Transverse colon (tissue), 4 donors: ENCODE data around the gene HMX1.

Experiments
- EP300 ChIP-seq: sonication (generic); formaldehyde crosslinking; IDR thresholded peaks from one replicate; pipeline ENCODE4 v1.6.1; 2017; ENCODE audit warnings: antibody characterized with exemption, low read depth
- POLR2A ChIP-seq: fragments of 450-650 bp; IDR thresholded peaks from one replicate; pipeline ENCODE4 v1.6.1; 2016; ENCODE audit warnings: antibody characterized with exemption, mild to moderate bottlenecking, moderate library complexity
- POLR2AphosphoS5 ChIP-seq, 3 donors: sonication (generic); formaldehyde crosslinking; IDR thresholded peaks; one replicate each; pipeline ENCODE4 v1.6.1; 2016; ENCODE audit warnings: antibody characterized with exemption in 3 of 3
- TF ChIP-seq, protein P1 (sequence below), 5 experiments: fragments of 200-600 bp in 3 of 5; fragments of 450-650 bp in 2 of 5; sonication (generic) in 3 of 5; IDR thresholded peaks; 1 replicate in 2 of 5; 2 replicates in 3 of 5; pipeline ENCODE4 v1.5.1; 2016 to 2017; ENCODE audit warnings: antibody characterized with exemption in 5 of 5, inconsistent platforms in 3 of 5, mild to moderate bottlenecking in 2 of 5, moderate library complexity in 1 of 5

DNA sequence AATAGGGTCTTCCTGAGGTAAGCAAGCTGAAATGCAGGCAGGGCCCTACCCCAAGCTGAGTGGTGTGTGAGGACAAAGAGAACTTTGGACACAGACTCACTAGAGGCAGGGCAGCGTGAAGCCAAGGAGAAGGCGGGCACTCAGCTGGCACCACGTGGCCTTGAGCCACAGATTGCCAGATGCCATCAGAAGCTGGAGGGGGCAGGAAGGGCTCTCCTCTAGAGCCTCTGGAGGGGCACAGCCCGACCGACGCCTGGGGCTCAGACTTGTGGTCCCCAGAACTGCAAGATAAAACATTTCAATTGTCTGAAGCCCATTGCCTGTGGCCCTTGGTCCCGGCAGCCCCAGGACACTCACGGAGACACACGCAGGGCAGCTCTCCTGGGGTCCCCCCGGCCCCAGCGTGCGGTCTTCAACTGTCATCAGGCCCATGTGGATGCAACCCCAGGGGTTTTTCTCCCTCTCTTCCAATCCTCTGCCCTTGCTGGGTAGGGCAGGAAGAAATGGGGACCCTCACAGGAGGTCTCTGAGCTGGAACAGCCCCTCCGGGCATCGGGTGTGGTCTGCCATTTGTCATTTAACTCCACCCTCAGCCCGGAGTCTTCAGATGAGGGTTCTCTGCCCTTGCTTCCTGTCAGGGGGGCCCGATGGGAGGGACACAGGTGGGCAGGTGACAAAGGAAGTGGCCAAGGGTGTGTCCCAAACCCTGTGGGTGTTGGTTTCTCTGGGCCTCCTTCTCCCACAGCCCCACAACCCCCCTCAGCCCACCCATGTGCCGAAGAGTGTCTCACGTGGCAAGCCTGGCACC, 22.2 kb downstream of the HMX1 start:
- no peak for TF ChIP-seq POLR2A
- TF ChIP-seq, protein P1, sequence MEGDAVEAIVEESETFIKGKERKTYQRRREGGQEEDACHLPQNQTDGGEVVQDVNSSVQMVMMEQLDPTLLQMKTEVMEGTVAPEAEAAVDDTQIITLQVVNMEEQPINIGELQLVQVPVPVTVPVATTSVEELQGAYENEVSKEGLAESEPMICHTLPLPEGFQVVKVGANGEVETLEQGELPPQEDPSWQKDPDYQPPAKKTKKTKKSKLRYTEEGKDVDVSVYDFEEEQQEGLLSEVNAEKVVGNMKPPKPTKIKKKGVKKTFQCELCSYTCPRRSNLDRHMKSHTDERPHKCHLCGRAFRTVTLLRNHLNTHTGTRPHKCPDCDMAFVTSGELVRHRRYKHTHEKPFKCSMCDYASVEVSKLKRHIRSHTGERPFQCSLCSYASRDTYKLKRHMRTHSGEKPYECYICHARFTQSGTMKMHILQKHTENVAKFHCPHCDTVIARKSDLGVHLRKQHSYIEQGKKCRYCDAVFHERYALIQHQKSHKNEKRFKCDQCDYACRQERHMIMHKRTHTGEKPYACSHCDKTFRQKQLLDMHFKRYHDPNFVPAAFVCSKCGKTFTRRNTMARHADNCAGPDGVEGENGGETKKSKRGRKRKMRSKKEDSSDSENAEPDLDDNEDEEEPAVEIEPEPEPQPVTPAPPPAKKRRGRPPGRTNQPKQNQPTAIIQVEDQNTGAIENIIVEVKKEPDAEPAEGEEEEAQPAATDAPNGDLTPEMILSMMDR (IDR thresholded peaks at IDR 0.05): no peak
- TF ChIP-seq POLR2AphosphoS5 (IDR thresholded peaks at IDR 0.05): no peak
- TF ChIP-seq EP300: no peak
